Lung (tissue), 16 donors: Measurements from ENCODE around the gene SEC14L6. TPM values are rescaled to one million over a fixed set of nuclear protein-coding genes. Genes with fewer than 3 reads are reported as not detected.
"Not testable (repeated sequence)": the region's sequence is repeated elsewhere in the genome, so short reads cannot be mapped to it uniquely, and the experiment has no call there.

Experiments
- ATAC-seq: fragments of 200-7000 bp; cut with Tn5 transposase; one replicate; pipeline ENCODE4 v1.9.1; 2020; ENCODE audit warnings: moderate number of reproducible peaks; ENCODE audit not compliant: insufficient read depth, low FRiP score
- DNase-seq, 3 donors: peaks; one replicate each; pipeline ENCODE4 v3.0.0-alpha.2; 2013 to 2017
- H3K27ac ChIP-seq, 2 donors: one replicate each; pipeline ENCODE4 v1.5.1; 2013; ENCODE audit warnings: mild to moderate bottlenecking in 2 of 2, moderate library complexity in 2 of 2, control low read depth in 1 of 2, inconsistent platforms in 1 of 2, low read depth in 1 of 2, low read length in 1 of 2
- H3K27me3 ChIP-seq, 3 donors: one replicate each; pipeline ENCODE4 v1.5.1; 2013; ENCODE audit warnings: low read length in 2 of 3; ENCODE audit not compliant: control insufficient read depth in 3 of 3, insufficient read depth in 3 of 3
- H3K36me3 ChIP-seq, 4 donors: one replicate each; pipeline ENCODE4 v1.5.1; 2013; ENCODE audit warnings: low read length in 4 of 4, mild to moderate bottlenecking in 1 of 4, moderate library complexity in 1 of 4; ENCODE audit not compliant: control insufficient read depth in 4 of 4, insufficient read depth in 4 of 4
- H3K4me1 ChIP-seq, 5 donors: one replicate each; pipeline ENCODE4 v1.5.1; 2013; ENCODE audit warnings: low read length in 5 of 5, mild to moderate bottlenecking in 2 of 5, moderate library complexity in 1 of 5; ENCODE audit not compliant: control insufficient read depth in 5 of 5, insufficient read depth in 5 of 5
- H3K4me3 ChIP-seq: one replicate; pipeline ENCODE4 v1.5.1; 2013; ENCODE audit warnings: mild to moderate bottlenecking, control low read depth, moderate library complexity
- H3K9ac ChIP-seq, 2 donors: one replicate each; pipeline ENCODE4 v1.5.1; 2013; ENCODE audit warnings: low read length in 2 of 2, control low read depth in 1 of 2; ENCODE audit not compliant: insufficient read depth in 1 of 2
- H3K9me3 ChIP-seq, 4 donors: one replicate each; pipeline ENCODE4 v1.5.1; 2013; ENCODE audit warnings: low read length in 3 of 4, mild to moderate bottlenecking in 1 of 4, moderate library complexity in 1 of 4; ENCODE audit not compliant: control insufficient read depth in 4 of 4, insufficient read depth in 3 of 4
- CTCF ChIP-seq: IDR thresholded peaks from 2 replicates; pipeline ENCODE4 v1.5.1; 2012; ENCODE audit warnings: mild to moderate bottlenecking; ENCODE audit errors: control extremely low read depth, extremely low read depth
- WGBS, 2 donors: extraction: QIAGEN DNeasy Blood & Tissue Kit; methylation state at CpG; one replicate each; pipeline ENCODE4 v1.1.7; 2013; 5-methylcytosine and 5-hydroxymethylcytosine counted together
- long read RNA-seq, 5 donors: transcript quantifications; one replicate each; lab custom pipeline, GENCODE V29; 2026
- polyA plus RNA-seq, 2 donors: library from polyadenylated mRNA; stranded (reverse); fragments of 200-250 nt; gene quantifications; one replicate each; pipeline ENCODE4 v1.2.1, GENCODE V29; 2013
- total RNA-seq, 2 donors: library from RNA; depleted of rRNA in 1 of 2; stranded (reverse); fragments of >200 nt in 1 of 2; gene quantifications; one replicate each; pipeline ENCODE4 v1.2.1, GENCODE V29; 2014 to 2021
- donor health status: control.
- donor health status: control.
- donor health status: Bipolar disorder and iron deficiency.
- donor health status: healthy.
- donor health status: DM: yes; HTN: yes; CAD: no.

SEC14L6 gene
- total RNA-seq (1 to 10 TPM; 3.4 to 3.8 TPM), polyA plus RNA-seq (10 to 100 TPM in 1 of 2 donors, under 1 TPM in 1; 0.61 to 12.4 TPM)
- long read RNA-seq, donor 1: 0 reads
- long read RNA-seq, donor 2: 0 reads
- long read RNA-seq, donor 3: 0 reads
- long read RNA-seq, donor 4: 0 reads
- long read RNA-seq, donor 5: 0 reads

DNA sequence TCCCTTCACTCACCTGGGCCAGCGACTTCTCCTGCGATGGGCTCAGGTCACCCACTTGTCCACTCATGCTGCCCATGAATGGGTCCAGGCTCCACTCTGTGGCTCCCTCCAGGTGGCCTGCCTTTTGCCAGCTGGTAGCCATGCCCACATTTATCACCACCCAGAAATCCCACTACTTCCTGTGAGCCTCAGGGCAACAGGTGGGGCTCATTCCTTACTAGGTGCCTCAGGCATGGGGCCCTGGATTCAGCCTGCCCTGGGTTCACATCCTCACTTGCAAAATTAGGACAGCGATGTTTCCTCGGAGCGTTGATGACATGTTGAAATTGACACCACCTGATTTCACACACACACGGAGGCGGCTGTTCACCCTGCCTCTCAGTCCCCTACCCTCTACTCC is at the start of gene SEC14L6:
SEC14L6 (minus strand) TSS at position 126 of the 400 bp plus-strand sequence; CDS start at position 67, 59 bp downstream.
- H3K4me1 ChIP-seq: peaks cover 0 to 7% (median 0%) of the 10 kb centered on the region in 5 donors
- ATAC-seq (no peak), DNase-seq (no peak)
- no peak within 1 kb of the TSS for H3K27ac ChIP-seq
- H3K27me3 ChIP-seq: no peaks in the 10 kb centered on the region
- 83 to 92% methylated on average over 7 of the region's 7 CpGs for WGBS, 2 donors
- H3K4me3 ChIP-seq: no peak within 1 kb of the TSS
- H3K36me3 ChIP-seq: no peaks in the 10 kb centered on the region
- no peak within 1 kb of the TSS for H3K9ac ChIP-seq
- H3K9me3 ChIP-seq: no peaks in the 10 kb centered on the region
- TF ChIP-seq CTCF: no peak

GRCh38 chr22:30596199-30596598 is 49.7 kb upstream of the SEC14L6 start:
- Histone ChIP-seq H3K4me3 (no peak overlapping the region), H3K36me3 (no peaks in the 10 kb centered on the region), H3K9ac (no peak overlapping the region), H3K27ac (no peak overlapping the region), H3K9me3 (no peaks in the 10 kb centered on the region), H3K27me3 (no peaks in the 10 kb centered on the region), H3K4me1 (peaks cover 0 to 6% (median 2%) of the 10 kb centered on the region in 5 donors)
- WGBS, 2 donors: 62 to 65% methylated on average over 2 of the region's 2 CpGs
- no peak for TF ChIP-seq CTCF
- ATAC-seq (no peak), DNase-seq (peak in 1 of 3 donors; percentile 14)

DNA sequence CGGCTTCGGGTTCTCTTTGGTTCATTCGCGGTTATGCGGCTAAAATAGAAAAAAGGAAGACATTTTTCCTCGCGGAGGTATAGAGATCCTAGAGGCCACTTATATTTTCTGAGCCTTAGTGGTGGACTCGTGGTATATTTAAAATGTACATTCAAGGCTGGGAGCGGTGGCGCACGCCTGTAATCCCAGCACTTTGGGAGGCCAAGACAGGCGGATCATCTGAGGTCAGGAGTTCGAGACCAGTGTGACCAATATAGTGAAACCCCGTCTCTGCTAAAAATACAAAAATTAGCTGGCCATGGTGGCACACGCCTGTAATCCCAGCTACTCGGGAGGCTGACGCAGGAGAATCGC is 45.8 kb upstream of the SEC14L6 start:
- not testable (repeated sequence) for ATAC-seq, H3K4me3 ChIP-seq
- 35 to 36% methylated on average over 18 of the region's 18 CpGs for WGBS, 2 donors

GRCh38 chr22:30591588-30592359 is 45.2 kb upstream of the SEC14L6 start, which contains the start of gene PES1:
Gene PES1 (minus strand): TSS chr22:30591910. CDS start chr22:30591833, 77 bp downstream.
- Histone ChIP-seq H3K9me3 (no peaks in the 10 kb centered on the region), H3K4me3 (peak within 1 kb of the TSS; percentile 95), H3K4me1 (peaks cover 4 to 15% (median 7%) of the 10 kb centered on the region in 5 donors), H3K27me3 (no peaks in the 10 kb centered on the region), H3K36me3 (peaks cover 6 to 23% (median 16%) of the 10 kb centered on the region in 4 donors), H3K9ac (peak within 1 kb of the TSS; percentile 91 to 92), H3K27ac (peak within 1 kb of the TSS; percentile 15 to 30)
- TF ChIP-seq CTCF: no peak
- peak; percentile 99 for ATAC-seq
- DNase-seq: peak; percentile 98 to 100 (median 99)
- WGBS, 2 donors: 1% methylated on average over 48 to 49 of the region's 49 CpGs

More for the DNA sequence above, 45.8 kb upstream of the SEC14L6 start:
- DNase-seq, H3K27ac ChIP-seq, H3K27me3 ChIP-seq, H3K9ac ChIP-seq, H3K9me3 ChIP-seq: not testable (repeated sequence)
- Histone ChIP-seq H3K36me3 (peaks cover 1 to 17% (median 11%) of the 10 kb centered on the region in 4 donors), H3K4me1 (peaks cover 4 to 15% (median 7%) of the 10 kb centered on the region in 5 donors)
